Measurements from ENCODE around the gene OSGIN1.
A peak's percentile ranks its signal among the peaks of the same experiment; 100 is the strongest.
"Not testable (repeated sequence)": the region's sequence is repeated elsewhere in the genome, so short reads cannot be mapped to it uniquely, and the experiment has no call there.

The OSGIN1 gene

DNA sequence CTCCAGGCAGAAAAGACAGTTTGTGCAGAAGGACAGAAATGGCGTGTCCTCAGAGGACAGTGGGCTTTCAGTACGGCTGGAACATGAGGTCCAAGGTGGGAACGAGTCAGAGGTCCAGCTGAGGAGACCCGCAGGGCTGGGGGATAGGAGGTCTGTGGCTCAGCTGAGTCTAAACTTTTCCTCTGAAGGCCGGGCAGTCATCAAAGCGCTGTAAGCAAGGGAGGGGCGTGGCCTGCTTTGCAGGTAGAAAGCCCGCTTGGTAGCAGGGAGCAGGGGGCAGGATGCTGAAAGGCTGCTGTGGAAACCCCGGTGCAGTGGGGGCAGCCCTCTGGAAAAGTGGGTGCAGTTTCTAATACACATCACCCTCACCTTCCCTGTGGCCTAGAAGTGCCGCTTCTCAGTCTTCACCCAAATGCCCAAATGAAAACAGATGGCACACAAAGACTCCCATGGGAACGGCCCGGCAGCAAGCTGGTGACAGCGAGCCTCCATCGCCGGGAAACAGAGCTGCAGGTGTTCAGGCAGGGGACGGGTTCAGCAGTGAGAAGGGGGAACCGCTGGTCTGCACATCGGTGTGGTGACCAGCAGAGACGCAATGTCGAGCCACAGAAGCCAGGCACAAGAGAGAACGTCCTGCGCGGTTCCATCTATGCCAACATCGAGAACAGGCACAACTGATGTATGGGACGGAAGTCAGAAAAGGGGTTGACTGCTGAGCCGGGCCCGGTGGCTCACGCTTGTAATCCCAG, 12.2 kb upstream of the OSGIN1 start:
- no peak for DNase-seq (ENCODE audit: low spot score)

- not testable (repeated sequence) for DNase-seq (ENCODE audit: low spot score)
Measured at GRCh38 chr16:83941546-83941945, 11.5 kb upstream of the OSGIN1 start.

DNA sequence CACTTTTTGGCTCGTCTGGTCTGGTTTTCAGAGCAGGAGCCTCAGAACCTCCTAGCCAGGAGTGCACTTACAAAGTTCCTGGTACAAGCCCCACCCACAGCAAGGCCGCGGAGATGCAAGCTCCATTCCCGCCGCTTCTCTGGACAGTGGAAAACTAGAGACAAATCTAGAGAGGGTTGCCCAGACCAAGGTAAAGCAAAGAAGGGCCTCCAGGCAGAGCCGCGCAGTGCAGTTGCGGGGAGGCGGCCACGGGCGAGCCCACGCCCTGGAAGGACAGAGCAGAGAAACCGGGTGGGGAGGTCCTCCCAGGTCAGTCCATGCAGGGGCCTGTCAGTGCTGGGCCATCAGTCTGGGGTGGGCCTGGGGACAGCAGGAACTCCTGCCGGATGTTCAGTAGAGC, 11.0 kb upstream of the OSGIN1 start:
- DNase-seq (ENCODE audit: low spot score), result no peak

DNA sequence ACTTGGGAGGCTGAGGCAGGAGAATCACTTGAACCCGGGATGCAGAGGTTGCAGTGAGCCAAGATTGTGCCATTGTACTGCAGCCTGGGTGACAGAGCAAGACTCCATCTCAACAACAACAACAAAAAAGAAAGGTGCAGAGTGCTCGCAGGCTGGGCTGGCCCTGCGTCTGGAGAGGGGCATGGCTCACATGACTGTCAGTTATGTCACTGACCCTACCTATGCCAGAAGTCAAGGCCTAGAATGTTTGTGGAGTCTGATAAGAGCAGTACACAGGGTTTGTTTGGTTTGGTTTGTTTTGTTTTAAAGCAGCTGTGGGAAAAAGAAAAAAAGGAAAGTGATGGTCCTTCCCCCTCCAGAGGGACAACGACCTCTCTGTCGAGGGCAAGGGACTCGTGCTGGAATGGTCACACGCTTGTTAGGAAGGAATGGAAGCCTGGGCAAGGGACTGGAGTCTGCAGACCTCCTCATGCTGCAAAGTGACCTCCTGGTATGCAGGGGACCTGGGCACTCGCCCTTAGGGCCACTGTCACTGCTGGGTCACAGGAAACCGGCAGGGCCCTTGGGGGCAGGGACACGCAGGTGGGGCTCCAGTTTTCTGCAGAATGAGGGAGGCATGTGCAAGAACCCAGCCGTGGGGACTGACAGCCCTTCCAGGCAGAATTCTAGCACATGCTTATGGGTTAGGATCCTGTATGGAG, 10.1 kb upstream of the OSGIN1 start:
- no peak for DNase-seq (ENCODE audit: low spot score)

DNA sequence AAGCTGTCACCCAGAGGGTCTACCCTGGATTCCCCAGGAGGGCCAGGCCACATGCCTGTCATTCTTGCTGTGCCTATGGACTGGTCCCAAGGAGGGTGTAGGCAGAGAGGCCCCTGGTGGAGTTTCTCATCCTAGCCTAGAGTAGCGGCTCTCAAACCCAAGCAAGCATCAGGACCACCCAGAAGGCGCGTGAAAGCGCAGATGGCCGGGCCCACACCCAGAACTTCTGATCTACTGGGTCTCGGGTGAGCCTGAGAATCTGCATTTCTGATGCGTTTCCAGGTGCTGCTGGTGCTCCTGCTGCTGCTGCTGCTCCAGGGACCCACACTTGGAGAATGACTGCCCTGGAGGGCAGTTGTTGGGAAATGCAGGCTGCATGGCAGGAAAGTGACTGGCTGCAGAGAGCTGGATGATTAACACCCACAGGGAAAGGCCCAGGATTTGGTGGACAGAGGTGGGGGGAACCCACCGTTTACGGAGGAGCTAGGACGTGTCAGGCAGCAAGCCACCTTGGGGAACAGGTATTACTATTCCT, 9.5 kb upstream of the OSGIN1 start:
- DNase-seq (ENCODE audit: low spot score), result no peak

GRCh38 chr16:83945587-83945986, 7.5 kb upstream of the OSGIN1 start:
- no peak for DNase-seq (ENCODE audit: low spot score)

- DNase-seq (ENCODE audit: low spot score), result no peak
Measured at GRCh38 chr16:83946154-83946780, 6.8 kb upstream of the OSGIN1 start.

- no peak for DNase-seq (ENCODE audit: low spot score)
Measured at GRCh38 chr16:83946781-83947566, 6.1 kb upstream of the OSGIN1 start.

- no peak for DNase-seq (ENCODE audit: low spot score)
Measured at GRCh38 chr16:83947642-83948234, 5.3 kb upstream of the OSGIN1 start.

DNA sequence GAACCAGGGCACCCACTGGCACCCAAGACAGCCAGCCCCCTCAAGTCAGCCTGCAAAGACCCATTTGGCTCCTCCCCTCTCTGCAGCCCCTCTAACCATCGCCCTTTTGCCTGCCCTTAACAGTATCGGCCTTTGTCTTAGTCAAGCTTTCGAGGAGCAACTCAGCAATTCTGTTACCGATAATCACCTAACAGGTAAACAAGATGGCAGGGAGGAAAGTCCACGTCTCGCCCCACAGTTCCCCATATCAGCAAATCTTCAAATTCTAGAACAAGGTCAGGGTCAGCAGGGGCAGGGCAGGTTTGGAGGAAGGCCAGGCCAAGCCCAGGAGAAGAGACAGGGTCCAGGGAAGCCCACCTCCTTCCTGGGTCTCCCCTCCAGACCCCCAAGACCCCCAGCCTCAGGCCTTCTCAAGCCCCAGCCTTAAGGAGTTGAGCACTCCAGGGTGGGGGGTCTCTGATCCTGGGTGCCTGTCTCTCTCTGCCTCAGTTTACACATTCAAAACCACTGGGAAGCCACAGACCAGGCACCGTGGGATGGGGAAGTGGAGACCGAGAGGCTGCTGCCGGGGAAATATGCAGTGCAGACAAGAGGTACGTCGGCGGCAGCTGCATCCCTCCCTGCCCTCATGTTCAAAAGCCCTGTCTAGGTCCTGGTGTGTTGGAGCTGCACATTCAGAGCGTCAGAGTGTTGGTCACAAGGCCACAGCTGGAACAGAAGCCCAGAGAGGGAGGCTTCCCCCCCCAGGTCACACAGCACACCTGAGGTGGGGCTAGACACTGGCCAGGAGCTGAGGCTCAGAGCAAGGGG, 3.9 kb upstream of the OSGIN1 start:
- no peak for DNase-seq (ENCODE audit: low spot score)

DNA sequence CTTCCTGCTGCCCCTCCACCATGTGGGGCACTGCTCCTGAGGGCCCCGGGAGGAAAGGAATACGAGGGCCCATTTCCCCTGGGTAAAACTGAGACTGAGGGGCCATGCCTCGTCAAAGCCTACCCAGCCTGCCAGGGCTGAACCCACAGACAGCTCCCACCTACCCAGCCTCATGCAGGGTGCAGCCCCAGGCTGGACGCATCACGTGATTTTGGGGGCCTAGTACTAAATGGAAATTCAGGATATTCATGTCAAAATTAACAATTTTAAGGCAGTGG, 3.4 kb upstream of the OSGIN1 start:
- no peak for DNase-seq (ENCODE audit: low spot score)

- not testable (repeated sequence) for DNase-seq (ENCODE audit: low spot score)
Measured at GRCh38 chr16:83950862-83951399, 2.1 kb upstream of the OSGIN1 start.

- DNase-seq (ENCODE audit: low spot score), result no peak
Measured at GRCh38 chr16:83951544-83951943, 1.5 kb upstream of the OSGIN1 start.

DNA sequence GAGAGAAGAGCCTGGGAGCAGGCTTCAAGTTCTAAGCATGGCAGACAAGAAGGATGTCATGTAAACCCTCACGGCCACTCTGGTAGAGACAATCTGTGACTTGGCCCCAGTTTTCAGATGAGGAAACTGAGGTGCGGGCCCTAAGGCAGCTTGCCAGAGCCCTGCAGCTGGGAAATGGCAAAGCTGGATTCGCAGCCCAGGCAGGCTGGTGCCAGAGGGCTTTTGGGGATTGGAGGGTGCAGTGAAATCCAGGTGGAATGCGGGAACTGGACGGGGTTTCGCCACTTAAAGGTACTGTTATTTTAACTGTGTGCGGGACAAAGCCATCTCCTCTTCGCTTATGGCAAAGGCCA, 477 bp upstream of the OSGIN1 start:
- no peak for DNase-seq (ENCODE audit: low spot score)

GRCh38 chr16:83953796-83954576, 946 bp downstream of the OSGIN1 start:
- no peak for DNase-seq (ENCODE audit: low spot score)

- DNase-seq (ENCODE audit: low spot score), result no peak
Measured at GRCh38 chr16:83954577-83955016, 1.6 kb downstream of the OSGIN1 start.

DNA sequence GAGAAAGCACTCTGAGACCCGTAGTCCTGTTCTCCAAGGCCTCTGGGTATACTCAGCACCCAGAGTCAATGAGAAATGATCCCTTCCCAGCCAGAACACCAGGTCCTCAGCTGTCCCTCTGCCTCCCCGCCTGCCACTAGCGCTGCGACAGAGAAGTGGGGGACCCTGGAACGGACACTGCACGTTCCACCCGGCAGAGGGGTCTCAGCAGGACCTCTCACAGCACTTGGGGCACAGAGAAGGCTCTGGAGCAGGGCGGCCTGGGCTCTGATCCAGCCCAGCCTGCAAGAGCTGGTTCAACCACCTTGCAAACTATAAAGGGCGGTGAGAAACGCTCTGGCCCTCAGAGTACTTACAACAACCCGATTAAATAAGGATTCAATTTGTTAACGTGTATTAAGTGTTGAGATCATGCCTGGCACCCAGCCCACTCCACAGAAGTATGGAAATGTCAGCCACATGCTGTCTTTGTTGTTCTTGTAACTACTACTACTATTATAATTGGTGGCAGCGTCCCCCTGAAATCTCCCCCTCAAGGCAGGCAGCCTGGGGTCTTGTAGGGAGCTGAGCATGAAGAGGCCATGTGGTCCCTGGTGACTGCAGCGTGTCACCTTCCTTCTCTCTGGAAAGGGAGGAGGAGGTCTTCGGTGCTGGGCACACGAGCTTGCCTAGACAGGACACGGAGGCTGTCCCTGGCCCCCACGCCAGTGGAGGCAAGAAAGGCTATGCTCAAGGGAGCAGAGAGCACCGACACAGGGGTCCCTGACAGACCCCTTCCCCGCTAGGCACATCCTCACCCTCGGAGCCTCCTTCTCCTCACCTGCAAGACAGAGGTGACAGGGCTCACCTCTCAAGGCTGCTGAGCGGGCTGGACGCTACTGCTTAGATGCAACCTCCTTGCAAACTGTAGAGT, 2.4 kb downstream of the OSGIN1 start:
- no peak for DNase-seq (ENCODE audit: low spot score)

DNA sequence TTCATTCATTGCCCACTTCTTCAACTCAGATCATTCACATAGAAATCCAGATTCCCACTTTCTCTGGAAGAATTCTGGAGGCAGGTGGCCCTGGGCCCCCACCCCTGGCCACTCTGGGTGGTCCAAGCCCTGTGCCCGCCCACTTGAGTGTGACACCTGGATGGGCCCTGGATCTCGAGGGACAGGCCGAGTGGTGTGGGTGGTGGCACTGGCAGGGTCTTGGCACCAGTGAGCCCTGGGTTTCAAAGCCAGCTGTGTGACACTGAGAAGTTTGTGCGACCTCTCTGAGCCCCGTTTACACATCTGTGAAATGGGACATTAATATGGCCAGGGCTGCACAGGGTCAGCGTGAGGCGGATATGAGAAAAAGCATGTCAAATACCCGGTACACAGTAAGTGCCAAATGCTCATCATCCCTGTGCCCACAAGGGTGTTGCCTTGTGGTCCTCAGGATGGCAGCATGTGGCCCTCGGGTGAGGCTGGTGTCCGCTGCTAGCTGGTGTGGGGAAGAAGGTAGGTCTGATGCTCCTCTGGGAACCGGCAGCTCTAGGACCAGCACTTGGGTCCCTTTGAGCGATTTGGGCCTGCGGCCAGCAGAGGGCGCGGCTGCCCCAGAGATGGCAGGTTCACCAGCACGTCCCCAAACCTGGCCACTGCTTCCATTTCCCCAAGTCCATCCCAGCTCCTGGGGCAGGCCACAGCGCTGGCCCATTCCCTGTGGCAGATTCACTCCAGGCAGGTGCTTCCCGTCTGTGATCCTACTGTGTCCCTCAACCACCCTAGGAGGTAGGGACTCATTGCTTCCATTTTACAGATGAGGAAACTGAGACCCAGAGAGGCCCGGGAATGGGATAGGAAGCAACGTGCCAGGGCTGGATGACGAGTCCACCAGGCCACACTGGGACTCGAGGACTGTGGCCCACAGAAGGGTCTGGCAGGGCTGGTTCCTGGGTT, 3.6 kb downstream of the OSGIN1 start:
- peak; percentile 56 for DNase-seq (ENCODE audit: low spot score)
